Measurements from ENCODE around the gene TERT.
"Not testable (repeated sequence)": the region's sequence is repeated elsewhere in the genome, so short reads cannot be mapped to it uniquely, and the experiment has no call there.

Gene TERT

DNA sequence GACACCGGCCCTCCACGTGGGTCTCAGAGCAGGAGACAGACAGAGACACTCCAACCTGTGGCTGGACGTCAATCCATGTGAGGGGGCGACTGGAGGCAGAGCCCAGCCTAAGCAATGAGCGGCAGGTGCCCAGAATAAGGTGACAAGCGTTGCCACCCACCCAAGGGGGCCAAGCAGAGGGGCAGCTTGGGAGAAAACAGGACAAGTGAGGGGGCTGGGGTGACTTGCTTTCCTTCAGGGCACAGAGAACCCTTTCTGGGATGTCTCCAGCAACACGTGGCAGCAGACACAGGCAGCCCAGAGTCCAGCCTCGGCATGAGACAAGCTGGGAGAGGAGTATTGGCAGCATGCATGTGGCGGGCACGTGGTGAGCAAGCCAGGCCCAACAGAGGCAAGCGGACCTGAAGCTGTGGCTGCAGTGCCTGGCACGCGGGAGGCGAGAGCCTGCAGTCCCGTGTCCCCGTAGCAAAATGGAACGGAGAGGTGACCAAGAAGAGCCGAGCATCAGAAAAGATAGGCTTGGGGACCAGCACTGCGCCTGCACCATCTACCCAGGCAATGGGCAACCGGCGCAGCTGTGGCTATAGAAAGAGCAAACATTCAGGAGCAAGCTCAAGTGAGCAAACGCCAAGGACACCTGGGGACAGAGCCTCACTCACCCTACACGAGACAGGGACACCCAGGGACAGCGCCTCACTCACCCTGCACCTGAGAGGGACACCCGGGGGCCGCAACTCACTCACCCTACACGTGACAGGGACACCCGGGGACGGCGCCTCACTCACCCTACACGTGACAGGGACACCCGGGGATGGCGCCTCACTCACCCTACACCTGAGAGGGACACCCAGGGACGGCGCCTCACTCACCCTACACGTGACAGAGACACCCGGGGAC lies 6.2 kb downstream of the TERT start:
- no peak for TF ChIP-seq TAF1 (IDR thresholded peaks at IDR 0.05; ENCODE audit: borderline replicate concordance, low read depth, low read length)
- TF ChIP-seq POLR2AphosphoS5 (IDR thresholded peaks at IDR 0.05; ENCODE audit: low read depth, low read length): no peak
- no peak for TF ChIP-seq POLR2A (IDR thresholded peaks at IDR 0.05; ENCODE audit: low read depth, low read length)
- DNase-seq (ENCODE audit: insufficient read length): no peak
- no peak for FAIRE-seq

DNA sequence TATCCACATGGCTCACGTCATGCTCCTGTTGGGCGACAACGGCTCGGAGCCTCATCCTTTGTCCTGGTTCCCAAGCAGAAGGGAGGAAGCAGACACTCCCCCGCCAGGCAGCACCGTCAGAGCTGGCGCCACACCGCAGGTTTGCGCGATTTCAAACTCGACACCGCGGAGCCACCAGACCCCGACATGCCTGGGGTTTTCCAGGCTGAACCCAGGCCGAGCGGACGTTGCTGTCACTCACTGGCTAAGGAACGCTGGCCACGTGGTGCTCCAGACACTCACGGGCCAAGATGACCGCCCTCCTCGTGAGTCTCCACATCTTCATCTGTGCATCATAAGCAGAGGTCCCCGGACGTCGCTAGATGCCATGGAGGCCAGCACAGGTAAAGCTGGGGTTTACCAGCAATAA lies 9.0 kb downstream of the TERT start:
- FAIRE-seq (no peak), DNase-seq (ENCODE audit: insufficient read length) (no peak)
- no peak for TF ChIP-seq TAF1 (IDR thresholded peaks at IDR 0.05; ENCODE audit: borderline replicate concordance, low read depth, low read length)
- TF ChIP-seq POLR2A (IDR thresholded peaks at IDR 0.05; ENCODE audit: low read depth, low read length): no peak
- TF ChIP-seq POLR2AphosphoS5 (IDR thresholded peaks at IDR 0.05; ENCODE audit: low read depth, low read length): no peak

DNA sequence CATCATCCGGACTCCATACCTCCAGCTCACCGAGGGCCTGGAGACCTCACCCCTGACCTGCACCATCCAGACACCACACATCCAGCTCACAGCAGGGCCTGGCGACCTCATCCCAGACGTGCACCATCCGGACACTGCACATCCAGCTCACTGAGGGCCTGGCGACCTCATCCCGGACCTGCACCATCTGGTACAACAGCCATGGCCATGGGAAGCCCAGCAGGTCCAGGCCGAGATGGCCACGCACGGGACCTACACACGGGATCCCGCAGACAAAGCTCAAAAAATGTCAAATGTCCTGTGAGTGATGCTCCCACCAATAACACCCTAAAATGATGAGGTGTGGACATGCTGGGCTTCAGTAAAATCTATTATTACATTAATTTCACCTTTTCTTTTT lies 9.7 kb downstream of the TERT start:
- TF ChIP-seq POLR2AphosphoS5 (IDR thresholded peaks at IDR 0.05; ENCODE audit: low read depth, low read length): no peak
- TF ChIP-seq POLR2A (IDR thresholded peaks at IDR 0.05; ENCODE audit: low read depth, low read length): no peak
- no peak for TF ChIP-seq TAF1 (IDR thresholded peaks at IDR 0.05; ENCODE audit: borderline replicate concordance, low read depth, low read length)
- no peak for DNase-seq (ENCODE audit: insufficient read length)
- FAIRE-seq: no peak

DNA sequence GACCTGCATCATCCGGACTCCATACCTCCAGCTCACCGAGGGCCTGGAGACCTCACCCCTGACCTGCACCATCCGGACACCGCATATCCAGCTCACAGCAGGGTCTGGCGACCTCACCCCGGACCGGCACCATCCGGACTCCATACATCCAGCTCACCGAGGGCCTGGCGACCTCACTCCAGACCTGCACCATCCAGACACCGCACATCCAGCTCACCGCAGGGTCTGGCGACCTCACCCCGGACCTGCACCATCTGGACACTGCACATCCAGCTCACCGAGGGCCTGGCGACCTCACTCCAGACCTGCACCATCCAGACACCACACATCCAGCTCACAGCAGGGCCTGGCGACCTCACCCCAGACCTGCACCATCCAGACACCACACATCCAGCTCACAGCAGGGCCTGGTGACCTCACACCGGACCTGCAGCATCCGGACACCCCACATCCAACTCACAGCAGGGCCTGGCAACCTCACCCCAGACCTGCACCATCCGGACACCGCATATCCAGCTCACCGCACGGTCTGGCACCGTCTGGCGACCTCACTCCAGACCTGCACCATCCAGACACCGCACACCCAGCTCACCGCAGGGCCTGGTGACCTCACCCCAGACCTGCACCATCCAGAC lies 10.4 kb downstream of the TERT start:
- DNase-seq (ENCODE audit: insufficient read length); FAIRE-seq: not testable (repeated sequence)

DNA sequence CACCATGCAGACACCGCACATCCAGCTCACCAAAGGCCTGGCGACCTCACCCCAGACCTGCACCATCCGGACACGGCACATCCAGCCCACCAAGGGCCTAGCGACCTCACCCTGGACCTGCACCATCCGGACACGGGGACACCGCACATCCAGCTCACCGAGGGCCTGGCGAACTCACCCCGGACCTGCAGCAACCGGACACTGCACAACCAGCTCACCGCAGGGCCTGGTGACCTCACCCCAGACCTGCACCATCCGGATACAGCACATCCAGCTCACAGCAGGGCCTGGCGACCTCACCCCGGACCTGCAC lies 11.2 kb downstream of the TERT start:
- DNase-seq (ENCODE audit: insufficient read length); FAIRE-seq: not testable (repeated sequence)

DNA sequence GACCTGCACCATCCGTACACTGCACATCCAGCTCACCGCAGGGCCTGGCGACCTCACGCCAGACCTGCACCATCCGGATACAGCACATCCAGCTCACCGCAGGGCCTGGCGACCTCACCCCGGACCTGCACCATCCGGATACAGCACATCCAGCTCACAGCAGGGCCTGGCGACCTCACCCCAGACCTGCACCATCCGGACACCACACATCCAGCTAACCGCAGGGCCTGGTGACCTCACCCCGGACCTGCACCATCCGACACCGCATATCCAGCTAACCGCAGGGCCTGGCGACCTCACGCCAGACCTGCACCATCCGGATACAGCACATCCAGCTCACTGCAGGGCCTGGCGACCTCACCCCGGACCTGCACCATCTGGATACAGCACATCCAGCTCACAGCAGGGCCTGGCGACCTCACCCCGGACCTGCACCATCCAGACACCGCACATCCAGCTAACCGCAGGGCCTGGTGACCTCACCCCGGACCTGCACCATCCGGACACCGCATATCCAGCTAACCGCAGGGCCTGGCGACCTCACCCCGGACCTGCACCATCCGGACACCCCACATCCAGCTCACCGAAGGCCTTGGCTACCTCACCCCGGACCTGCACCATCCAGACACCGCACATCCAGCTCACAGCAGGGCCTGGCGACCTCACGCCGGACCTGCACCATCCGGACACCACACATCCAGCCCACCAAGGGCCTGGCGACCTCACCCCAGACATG lies 11.7 kb downstream of the TERT start:
- DNase-seq (ENCODE audit: insufficient read length); FAIRE-seq: not testable (repeated sequence)

DNA sequence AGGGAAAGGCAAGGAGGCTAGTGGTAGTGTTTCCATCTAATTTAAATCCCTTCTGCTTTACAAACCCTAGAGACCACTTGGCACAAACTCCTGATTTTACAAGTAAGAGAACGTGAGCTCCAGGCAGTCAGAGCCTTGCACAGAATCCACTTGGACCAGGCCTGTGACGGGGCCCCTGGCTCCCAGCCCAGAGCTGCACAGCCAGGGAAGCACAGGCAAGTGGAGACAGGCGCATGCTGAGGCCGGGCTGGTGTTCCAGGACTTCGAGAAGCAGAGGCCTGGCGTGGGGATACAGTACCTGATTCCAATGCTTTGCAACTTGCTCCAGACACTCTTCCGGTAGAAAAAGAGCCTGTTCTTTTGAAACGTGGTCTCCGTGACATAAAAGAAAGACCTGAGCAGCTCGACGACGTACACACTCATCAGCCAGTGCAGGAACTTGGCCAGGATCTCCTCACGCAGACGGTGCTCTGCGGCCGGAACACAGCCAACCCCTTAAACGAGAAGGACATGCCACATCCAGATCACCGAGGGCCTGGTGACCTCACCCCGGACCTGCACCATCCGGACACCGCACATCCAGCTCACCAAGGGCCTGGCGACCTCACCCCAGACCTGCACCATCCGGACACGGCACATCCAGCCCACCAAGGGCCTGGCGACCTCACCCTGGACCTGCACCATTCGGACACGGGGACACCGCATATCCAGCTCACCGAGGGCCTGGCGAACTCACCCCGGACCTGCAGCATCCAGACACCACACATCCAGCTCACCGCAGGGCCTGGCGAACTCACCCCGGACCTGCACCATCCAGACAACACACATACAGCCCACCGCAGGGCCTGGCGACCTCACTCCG lies 12.5 kb downstream of the TERT start:
- TF ChIP-seq TAF1 (IDR thresholded peaks at IDR 0.05; ENCODE audit: borderline replicate concordance, low read depth, low read length) (no peak), POLR2AphosphoS5 (IDR thresholded peaks at IDR 0.05; ENCODE audit: low read depth, low read length) (no peak), POLR2A (IDR thresholded peaks at IDR 0.05; ENCODE audit: low read depth, low read length) (no peak)
- FAIRE-seq (no peak), DNase-seq (ENCODE audit: insufficient read length) (no peak)

DNA sequence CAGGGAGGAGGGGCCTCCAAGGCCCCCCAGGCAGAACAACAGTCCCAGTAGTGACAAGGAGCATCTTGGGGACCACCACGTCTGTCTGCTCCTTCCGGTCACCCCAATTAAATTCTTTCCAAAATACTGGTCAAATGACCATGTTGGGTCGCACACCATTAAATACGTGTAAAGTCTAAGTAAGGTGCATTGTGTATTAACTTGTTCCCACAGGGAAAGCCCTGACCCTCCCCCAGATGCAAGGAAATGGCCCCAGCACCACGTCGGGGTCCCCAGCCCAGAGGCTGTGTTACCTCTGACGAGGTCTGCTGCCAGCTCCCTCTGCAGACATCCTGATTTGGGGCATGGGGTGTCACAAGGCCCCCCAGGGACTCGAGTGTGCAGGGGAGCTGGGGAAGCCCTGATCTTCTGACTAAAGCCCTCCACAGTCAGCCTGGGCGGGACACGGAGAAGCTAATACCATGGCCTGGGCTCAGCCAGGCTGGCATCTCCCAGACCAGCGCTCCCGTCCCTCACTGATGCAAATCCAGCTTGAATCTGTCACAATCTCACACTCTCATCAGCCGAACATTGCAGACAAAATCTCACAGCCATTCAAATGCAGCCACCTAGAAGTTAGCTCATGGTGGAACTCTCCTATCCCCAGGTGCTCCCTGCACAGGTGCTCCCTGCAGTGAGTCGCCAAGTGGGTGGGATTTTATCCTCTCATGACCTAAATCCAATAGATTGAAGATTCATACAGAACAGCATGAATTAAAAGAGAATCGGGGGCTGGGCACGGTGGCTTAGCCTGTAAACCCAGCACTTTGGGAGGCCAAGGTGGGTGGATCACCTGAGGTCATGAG lies 13.6 kb downstream of the TERT start:
- no peak for DNase-seq (ENCODE audit: insufficient read length)
- no peak for FAIRE-seq

DNA sequence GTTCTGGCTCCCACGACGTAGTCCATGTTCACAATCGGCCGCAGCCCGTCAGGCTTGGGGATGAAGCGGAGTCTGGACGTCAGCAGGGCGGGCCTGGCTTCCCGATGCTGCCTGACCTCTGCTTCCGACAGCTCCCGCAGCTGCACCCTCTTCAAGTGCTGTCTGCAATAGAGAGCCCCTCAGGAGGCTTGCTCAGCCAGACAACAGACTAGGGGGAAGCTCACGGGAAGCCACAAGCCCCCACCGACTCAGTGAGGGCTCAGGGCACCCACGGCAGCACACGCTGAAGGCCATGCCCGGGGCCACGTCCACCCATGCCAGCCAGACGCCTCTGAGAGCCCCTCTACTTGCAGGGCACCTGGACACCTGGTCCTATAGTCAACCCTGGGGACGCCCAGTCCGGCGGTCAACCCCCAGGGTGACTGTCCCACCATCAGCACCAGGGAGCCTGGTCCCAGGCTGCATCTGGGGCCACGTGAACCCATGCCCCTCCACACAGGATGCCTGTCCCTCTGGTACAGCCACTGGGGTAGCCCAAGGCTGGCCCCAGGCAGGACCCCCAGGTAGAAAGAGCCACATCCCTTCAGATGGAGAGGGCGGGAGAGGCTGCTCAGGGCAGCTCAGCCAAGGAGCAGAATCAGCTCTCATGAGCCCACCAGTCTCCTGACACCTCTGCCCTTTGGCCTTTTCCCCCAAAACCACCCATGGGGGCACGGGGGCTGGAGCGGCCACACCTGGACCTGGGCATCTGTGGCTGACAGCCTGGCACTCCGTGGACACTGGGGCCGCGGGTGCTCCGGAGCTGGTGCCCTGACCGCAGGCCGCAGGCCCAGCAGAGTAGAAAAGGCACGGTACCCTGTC lies 14.5 kb downstream of the TERT start:
- DNase-seq (ENCODE audit: insufficient read length): no peak
- TF ChIP-seq POLR2AphosphoS5 (IDR thresholded peaks at IDR 0.05; ENCODE audit: low read depth, low read length): no peak
- no peak for TF ChIP-seq TAF1 (IDR thresholded peaks at IDR 0.05; ENCODE audit: borderline replicate concordance, low read depth, low read length)
- no peak for TF ChIP-seq POLR2A (IDR thresholded peaks at IDR 0.05; ENCODE audit: low read depth, low read length)
- no peak for FAIRE-seq

More for the DNA sequence above, 13.6 kb downstream of the TERT start:
- TF ChIP-seq POLR2A (IDR thresholded peaks at IDR 0.05; ENCODE audit: low read depth, low read length) (no peak), TAF1 (IDR thresholded peaks at IDR 0.05; ENCODE audit: borderline replicate concordance, low read depth, low read length) (no peak), POLR2AphosphoS5 (IDR thresholded peaks at IDR 0.05; ENCODE audit: low read depth, low read length) (no peak)

DNA sequence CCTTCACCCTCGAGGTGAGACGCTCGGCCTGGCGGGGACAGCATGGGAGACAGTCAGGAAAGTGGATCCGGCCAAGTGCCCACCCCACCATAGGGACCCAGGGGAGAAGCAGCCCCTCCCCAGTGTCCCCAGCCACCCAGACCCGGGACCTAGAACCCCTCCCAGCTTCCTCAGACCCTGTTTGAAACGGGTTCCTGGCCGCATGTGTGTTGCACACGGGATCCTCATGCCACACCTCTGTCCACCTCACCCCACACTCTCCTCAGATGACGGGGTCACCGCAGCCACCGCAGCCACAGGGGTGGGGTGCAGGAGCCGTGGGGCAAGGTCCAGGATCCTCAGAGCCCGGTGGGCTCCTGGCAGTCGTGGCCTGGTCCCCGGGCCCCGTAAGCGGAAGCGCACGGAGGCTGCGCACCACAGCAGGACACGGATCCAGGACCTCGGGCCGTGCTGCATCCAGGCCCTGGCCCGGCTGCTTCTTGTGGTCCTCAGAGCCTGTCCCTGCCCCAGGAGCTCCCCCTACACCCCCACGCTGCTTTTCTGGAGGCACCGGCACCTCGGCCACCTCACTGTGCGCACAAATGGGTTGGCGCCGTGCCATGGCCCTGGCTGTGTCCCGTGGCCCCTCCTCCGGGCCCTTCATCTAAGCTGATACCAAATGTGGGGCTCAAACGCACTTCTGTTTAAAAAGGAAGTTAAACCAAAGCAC lies 15.3 kb downstream of the TERT start:
- TF ChIP-seq POLR2A (IDR thresholded peaks at IDR 0.05; ENCODE audit: low read depth, low read length) (no peak), POLR2AphosphoS5 (IDR thresholded peaks at IDR 0.05; ENCODE audit: low read depth, low read length) (no peak), TAF1 (IDR thresholded peaks at IDR 0.05; ENCODE audit: borderline replicate concordance, low read depth, low read length) (no peak)
- no peak for DNase-seq (ENCODE audit: insufficient read length)
- no peak for FAIRE-seq
